Stomach (tissue), 4 donors: Measurements from ENCODE around the gene SFXN5.

Experiments
- CTCF ChIP-seq, 7 experiments: fragments of 450-650 bp in 4 of 7; fragments of 200-600 bp in 3 of 7; sonication (generic) in 3 of 7; IDR thresholded peaks; one replicate each; pipeline ENCODE4 v1.5.1; 2016 to 2019; ENCODE audit warnings: antibody characterized with exemption in 7 of 7, control low read depth in 2 of 7, mild to moderate bottlenecking in 1 of 7
- POLR2A ChIP-seq, 4 donors: fragments of 450-650 bp; IDR thresholded peaks; one replicate each; pipeline ENCODE4 v1.6.1; 2016; ENCODE audit warnings: antibody characterized with exemption in 4 of 4, control low read depth in 2 of 4, mild to moderate bottlenecking in 1 of 4, moderate library complexity in 1 of 4

- TF ChIP-seq CTCF (IDR thresholded peaks at IDR 0.05) = no peak
- no peak for TF ChIP-seq POLR2A (IDR thresholded peaks at IDR 0.05)
Observed at GRCh38 chr2:72988041-72988440, 83.5 kb downstream of the SFXN5 start.
